MCF 10A (cell line): ENCODE data around the gene MYO10. TPM values are rescaled to one million over a fixed set of nuclear protein-coding genes. Genes with fewer than 3 reads are reported as not detected.

Source experiments
- BruUV-seq: library from RNA; stranded (reverse); fragments of 400-500 nt; replicated peaks from 2 replicates; lab custom pipeline; 2021; lab: Mats Ljungman, UMichigan
- CTCF ChIA-PET: fragments of 300-600 bp; sonication (Branson Sonifier 250); formaldehyde crosslinking; extraction: SDS; loops from one replicate; lab custom pipeline; 2021; ENCODE audit warnings: antibody characterized with exemption, inconsistent platforms; lab: Yijun Ruan, JAX
- POLR2A ChIA-PET: fragments of 300-600, 350-650 bp; sonication (Branson Sonifier 250); formaldehyde crosslinking; extraction: SDS; loops from one replicate; lab custom pipeline; 2020; ENCODE audit warnings: antibody characterized with exemption, inconsistent platforms; lab: Yijun Ruan, JAX
- DNase-seq: peaks from one replicate; pipeline ENCODE4 v3.0.0-alpha.2; 2018; ENCODE audit not compliant: unreplicated experiment
- H3K27ac Mint-ChIP-seq: one replicate; pipeline ENCODE4 v1.8.0; 2022; ENCODE audit warnings: mild to moderate bottlenecking, low read depth, mixed read lengths; ENCODE audit not compliant: unreplicated experiment
- H3K27me3 Mint-ChIP-seq: one replicate; pipeline ENCODE4 v1.8.0; 2022; ENCODE audit warnings: mixed read lengths; ENCODE audit not compliant: insufficient read depth, unreplicated experiment
- H3K36me3 Mint-ChIP-seq: one replicate; pipeline ENCODE4 v1.8.0; 2022; ENCODE audit warnings: mild to moderate bottlenecking, moderate library complexity, mixed read lengths; ENCODE audit not compliant: insufficient read depth, unreplicated experiment
- H3K4me1 Mint-ChIP-seq: one replicate; pipeline ENCODE4 v1.8.0; 2022; ENCODE audit warnings: mixed read lengths; ENCODE audit not compliant: insufficient read depth, unreplicated experiment
- H3K4me3 Mint-ChIP-seq: one replicate; pipeline ENCODE4 v1.8.0; 2022; ENCODE audit warnings: mild to moderate bottlenecking, moderate library complexity, mixed read lengths; ENCODE audit not compliant: unreplicated experiment
- H3K9me3 Mint-ChIP-seq: one replicate; pipeline ENCODE4 v1.8.0; 2022; ENCODE audit warnings: mixed read lengths; ENCODE audit not compliant: unreplicated experiment
- CTCF ChIP-seq: fragments of 200-600 bp; IDR thresholded peaks from one replicate; pipeline ENCODE4 v1.8.0; 2022; ENCODE audit warnings: antibody characterized with exemption, mild to moderate bottlenecking; ENCODE audit not compliant: unreplicated experiment
- intact Hi-C: fragments of 100-400 bp; cut with micrococcal nuclease; formaldehyde crosslinking; loops from 2 replicates; pipeline ENCODE4 v1.14.1; 2022
- total RNA-seq: library from RNA; stranded (reverse); gene quantifications from 2 replicates; pipeline ENCODE4 v1.2.3, GENCODE V29; 2022

The MYO10 gene
- total RNA-seq, 1 experiment from 2014 or later = 35.7 TPM

GRCh38 chr5:16616536-16617273 is 319.4 kb downstream of the MYO10 start, which contains the start of gene RETREG1:
TSS of gene RETREG1 (minus strand) at chr5:16616997. CDS start at chr5:16616971, 26 bp downstream.
- H3K27ac Mint-ChIP-seq = no peak within 1 kb of the TSS
- intact Hi-C loops = loop anchor here (2.0 kb wide), 2 partner anchors 64 to 574 kb away; no protein-coding TSS in a partner anchor
- no TSS peak for BruUV-seq
- POLR2A ChIA-PET = interaction anchor here (0.7 to 1.9 kb wide), 5 partner anchors 9 to 126 kb away, joined by 3 to 9 read pairs (median 5); no protein-coding TSS in a partner anchor
- H3K4me3 Mint-ChIP-seq = no peak within 1 kb of the TSS
- peaks cover 8% of the 10 kb centered on the region for H3K4me1 Mint-ChIP-seq
- no peaks in the 10 kb centered on the region for H3K27me3 Mint-ChIP-seq
- CTCF ChIA-PET = interaction anchor here (1.2 kb wide), 1 partner anchor 15 kb away, joined by 4 read pairs; no protein-coding TSS in a partner anchor
- TF ChIP-seq CTCF = no peak
- H3K9me3 Mint-ChIP-seq = no peaks in the 10 kb centered on the region
- no peaks in the 10 kb centered on the region for H3K36me3 Mint-ChIP-seq
- peak; percentile 23 for DNase-seq

GRCh38 chr5:16615741-16616535 is 320.1 kb downstream of the MYO10 start:
- H3K4me1 Mint-ChIP-seq = peaks cover 8% of the 10 kb centered on the region
- ChIA-PET CTCF (interaction anchor here (0.7 to 1.2 kb wide), 2 partner anchors 16 to 46 kb away, joined by 3 to 4 read pairs; no protein-coding TSS in a partner anchor), POLR2A (interaction anchor here (1.6 to 1.9 kb wide), 2 partner anchors 41 to 125 kb away, joined by 6 to 9 read pairs; no protein-coding TSS in a partner anchor)
- DNase-seq = peak; percentile 28
- H3K36me3 Mint-ChIP-seq = no peaks in the 10 kb centered on the region
- H3K4me3 Mint-ChIP-seq = no peak overlapping the region
- H3K27me3 Mint-ChIP-seq = no peaks in the 10 kb centered on the region
- no peak for TF ChIP-seq CTCF
- BruUV-seq = no TSS peak
- no peak overlapping the region for H3K27ac Mint-ChIP-seq
- no peaks in the 10 kb centered on the region for H3K9me3 Mint-ChIP-seq
- intact Hi-C loops = loop anchor here (2.0 kb wide), 2 partner anchors 63 to 575 kb away; no protein-coding TSS in a partner anchor

GRCh38 chr5:16612007-16612406 is 324.1 kb downstream of the MYO10 start:
- TF ChIP-seq CTCF = no peak
- Mint-ChIP-seq H3K9me3 (no peaks in the 10 kb centered on the region), H3K27me3 (no peaks in the 10 kb centered on the region), H3K4me3 (no peak overlapping the region), H3K36me3 (no peaks in the 10 kb centered on the region), H3K27ac (no peak overlapping the region), H3K4me1 (peaks cover 8% of the 10 kb centered on the region)
- intact Hi-C loops = no loop called here
- no peak for DNase-seq
- POLR2A ChIA-PET = no interaction called here
- CTCF ChIA-PET = interaction anchor here (0.6 kb wide), 1 partner anchor 38 kb away, joined by 3 read pairs; no protein-coding TSS in a partner anchor
- no TSS peak for BruUV-seq
